ENCODE results near the gene AFF2.

GRCh38 chrX:148507418-148507817 lies 7.0 kb downstream of the AFF2 start:
- TF ChIP-seq CTCF (IDR thresholded peaks at IDR 0.05 in 2 of 3, conservative IDR thresholded peaks at IDR 0.05 in 1 of 3; ENCODE audit: borderline replicate concordance in 1 of 3, insufficient read depth in 1 of 3, low read depth in 2 of 3, low read length in 2 of 3): no peak
- no peak for TF ChIP-seq EZH2 (IDR thresholded peaks at IDR 0.05)
- no peak for TF ChIP-seq ZNF274 (IDR thresholded peaks at IDR 0.05; ENCODE audit: low read depth, low read length)
- no peak for TF ChIP-seq POLR2A (IDR thresholded peaks at IDR 0.05; ENCODE audit: borderline replicate concordance, extremely low read depth, insufficient read depth, insufficient read length)
- TF ChIP-seq SP1 (IDR thresholded peaks at IDR 0.05; ENCODE audit: low read depth): no peak
- no peak for TF ChIP-seq RAD21 (IDR thresholded peaks at IDR 0.05; ENCODE audit: low read depth)
- TF ChIP-seq POLR2AphosphoS5 (IDR thresholded peaks at IDR 0.05; ENCODE audit: low read depth, low read length): no peak
- no peak for TF ChIP-seq REST (IDR thresholded peaks at IDR 0.05; ENCODE audit: low read depth)
- TF ChIP-seq CBX3 (IDR thresholded peaks at IDR 0.05; ENCODE audit: low read depth): no peak
- TF ChIP-seq JUND (IDR thresholded peaks at IDR 0.05): no peak
- no peak for TF ChIP-seq MAX (IDR thresholded peaks at IDR 0.05)
- no peak for TF ChIP-seq SIN3A (IDR thresholded peaks at IDR 0.05; ENCODE audit: low read depth)
- no peak for TF ChIP-seq YY1 (IDR thresholded peaks at IDR 0.05; ENCODE audit: extremely low read depth, insufficient replicate concordance, low read depth, low read length)

Measured in HCT116 (cell line).